CD4-positive, alpha-beta T cell treated with Interleukin-17A for 4 hours (primary cell): ENCODE measurements around the gene LRRC32.

Experiments used
- DNase-seq: peaks from one replicate; pipeline ENCODE4 v3.0.0-alpha.2; 2020; ENCODE audit warnings: mixed read lengths

The LRRC32 gene, protein sequence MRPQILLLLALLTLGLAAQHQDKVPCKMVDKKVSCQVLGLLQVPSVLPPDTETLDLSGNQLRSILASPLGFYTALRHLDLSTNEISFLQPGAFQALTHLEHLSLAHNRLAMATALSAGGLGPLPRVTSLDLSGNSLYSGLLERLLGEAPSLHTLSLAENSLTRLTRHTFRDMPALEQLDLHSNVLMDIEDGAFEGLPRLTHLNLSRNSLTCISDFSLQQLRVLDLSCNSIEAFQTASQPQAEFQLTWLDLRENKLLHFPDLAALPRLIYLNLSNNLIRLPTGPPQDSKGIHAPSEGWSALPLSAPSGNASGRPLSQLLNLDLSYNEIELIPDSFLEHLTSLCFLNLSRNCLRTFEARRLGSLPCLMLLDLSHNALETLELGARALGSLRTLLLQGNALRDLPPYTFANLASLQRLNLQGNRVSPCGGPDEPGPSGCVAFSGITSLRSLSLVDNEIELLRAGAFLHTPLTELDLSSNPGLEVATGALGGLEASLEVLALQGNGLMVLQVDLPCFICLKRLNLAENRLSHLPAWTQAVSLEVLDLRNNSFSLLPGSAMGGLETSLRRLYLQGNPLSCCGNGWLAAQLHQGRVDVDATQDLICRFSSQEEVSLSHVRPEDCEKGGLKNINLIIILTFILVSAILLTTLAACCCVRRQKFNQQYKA

DNA sequence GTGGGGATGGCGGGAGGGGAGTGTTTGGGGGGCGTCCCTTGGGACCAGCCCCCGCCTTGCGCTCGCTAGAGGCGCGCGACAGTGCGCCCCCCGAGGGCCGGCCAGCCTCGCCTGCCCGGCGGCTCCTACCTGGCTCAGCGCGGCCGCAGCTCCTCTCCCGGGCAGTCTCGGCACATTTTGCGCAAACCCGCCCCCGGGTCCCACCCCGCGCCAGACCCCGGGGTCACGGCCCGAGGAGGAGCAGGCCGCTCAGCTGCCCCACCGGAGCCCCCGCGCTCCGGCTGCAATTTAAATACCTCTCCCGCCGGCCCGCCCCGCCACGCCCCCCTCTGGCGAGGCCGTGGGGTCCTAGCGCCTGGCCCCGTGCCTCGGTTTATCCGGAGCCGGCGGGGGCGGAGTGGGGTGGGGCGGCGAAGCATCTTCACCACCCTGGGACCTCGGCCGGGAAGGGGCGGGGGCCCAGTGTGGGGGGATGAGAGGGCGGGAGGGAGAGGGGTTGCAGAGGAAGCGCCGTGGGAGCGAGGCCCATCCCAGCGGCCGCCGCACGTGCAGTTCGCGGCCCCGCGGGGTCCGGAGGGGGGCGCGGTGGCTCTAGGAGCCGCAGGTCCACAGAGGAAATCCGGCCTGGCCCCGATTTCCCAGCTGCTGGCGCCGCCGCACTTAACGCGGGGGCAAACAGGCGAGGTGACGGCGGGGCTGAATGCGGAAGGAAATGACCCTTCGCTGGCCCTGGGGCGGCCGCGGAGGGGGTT is at the start of gene LRRC32:
LRRC32 (minus strand) TSS at position 263 of the 752 bp plus-strand sequence. CDS start 4,793 bp downstream, outside the sequence.
- DNase-seq, result peak; percentile 37

DNA sequence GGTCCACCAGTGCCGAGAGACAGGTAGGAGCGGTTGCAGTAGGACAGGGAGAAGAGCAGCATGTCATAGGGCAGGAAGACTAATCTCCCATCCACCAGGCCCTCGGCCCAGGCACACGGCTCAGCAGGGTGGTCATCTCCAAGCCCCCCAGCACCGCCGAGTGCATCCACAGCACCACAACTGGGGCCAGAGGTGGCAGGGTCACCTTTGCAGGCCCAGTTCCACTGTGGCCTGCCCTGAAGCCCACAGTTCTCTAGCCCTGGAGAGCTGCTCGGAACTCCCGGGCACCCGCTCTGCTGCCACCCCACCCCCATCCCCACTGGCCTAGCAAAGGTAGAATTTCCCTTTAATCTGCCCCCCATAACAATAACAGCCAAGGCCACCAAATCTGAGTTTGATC is 49.1 kb upstream of the LRRC32 start:
- no peak for DNase-seq

DNA sequence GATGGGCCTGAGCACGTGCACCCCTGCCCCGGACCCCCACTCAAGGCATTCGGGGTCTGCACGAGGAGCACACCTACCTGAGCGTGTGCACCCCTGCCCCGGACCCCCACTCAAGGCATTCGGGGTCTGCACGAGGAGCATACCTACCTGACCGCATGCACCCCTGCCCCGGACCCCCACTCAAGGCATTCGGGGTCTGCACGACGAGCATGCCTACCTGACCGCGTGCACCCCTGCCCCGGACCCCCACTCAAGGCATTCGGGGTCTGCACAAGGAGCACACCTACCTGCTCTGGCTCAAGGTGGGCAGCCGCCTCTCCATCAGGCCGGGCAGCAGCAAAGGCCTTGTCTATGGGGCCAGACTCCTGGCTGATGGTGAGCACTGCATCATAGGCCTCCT is 48.7 kb upstream of the LRRC32 start:
- DNase-seq, result no peak

DNA sequence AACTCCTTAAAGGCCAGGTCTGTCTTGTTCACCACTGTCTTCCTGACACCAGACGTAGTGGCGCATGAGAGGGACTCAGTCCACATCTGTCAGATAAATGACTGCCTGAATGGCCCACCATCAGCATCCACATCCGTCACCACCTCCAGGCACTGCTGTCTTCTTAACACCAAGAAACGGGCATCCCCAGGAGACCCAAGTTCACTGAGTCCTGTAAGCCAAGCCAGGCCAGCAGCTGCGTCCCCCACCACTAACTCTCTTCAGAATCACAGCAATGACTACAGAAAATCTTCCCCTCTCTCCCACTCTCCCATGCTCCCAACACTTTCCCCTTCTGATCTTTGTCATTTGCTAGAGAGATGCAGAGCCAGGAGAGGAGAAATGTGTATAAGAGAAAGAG is 47.3 kb upstream of the LRRC32 start:
- DNase-seq, result no peak

DNA sequence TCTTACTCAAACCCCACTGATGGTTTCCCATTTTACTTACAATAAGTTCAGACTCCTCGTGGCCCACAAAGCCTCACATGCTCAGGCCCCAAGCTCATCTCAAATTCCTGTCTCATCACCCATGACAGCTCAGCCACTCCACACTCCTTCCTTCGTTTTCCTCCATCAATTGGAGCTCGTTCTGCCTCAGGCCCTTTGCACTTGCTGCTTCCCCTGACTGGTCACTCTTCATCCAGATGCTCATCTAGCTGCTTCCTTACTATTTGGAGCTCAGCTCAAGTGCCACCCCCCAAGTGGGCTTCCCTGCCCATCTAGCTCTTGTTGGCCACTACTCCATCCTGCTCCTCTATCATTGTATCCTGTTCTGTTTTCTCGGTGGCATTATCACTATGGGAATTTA is 46.8 kb upstream of the LRRC32 start:
- no peak for DNase-seq

DNA sequence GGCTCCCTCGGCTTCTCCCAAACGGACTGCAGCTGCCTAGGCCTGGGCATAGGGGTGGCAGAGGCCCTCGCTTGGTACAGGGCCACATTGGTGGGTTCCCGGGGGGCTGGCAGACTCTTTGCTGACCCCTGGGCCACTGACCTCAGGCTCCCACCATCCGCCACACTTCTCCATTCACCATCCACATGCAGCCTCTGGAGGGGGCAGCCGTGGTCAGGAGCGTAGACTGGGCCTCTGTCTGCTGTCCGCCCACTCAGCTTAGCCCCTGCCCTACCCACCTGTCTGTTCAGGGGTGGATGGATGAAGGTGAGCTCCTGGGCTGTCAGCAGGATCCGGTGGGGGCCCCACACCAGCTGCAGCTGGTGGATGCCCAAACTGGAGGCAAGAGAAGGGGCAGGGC is 45.7 kb upstream of the LRRC32 start:
- no peak for DNase-seq

DNA sequence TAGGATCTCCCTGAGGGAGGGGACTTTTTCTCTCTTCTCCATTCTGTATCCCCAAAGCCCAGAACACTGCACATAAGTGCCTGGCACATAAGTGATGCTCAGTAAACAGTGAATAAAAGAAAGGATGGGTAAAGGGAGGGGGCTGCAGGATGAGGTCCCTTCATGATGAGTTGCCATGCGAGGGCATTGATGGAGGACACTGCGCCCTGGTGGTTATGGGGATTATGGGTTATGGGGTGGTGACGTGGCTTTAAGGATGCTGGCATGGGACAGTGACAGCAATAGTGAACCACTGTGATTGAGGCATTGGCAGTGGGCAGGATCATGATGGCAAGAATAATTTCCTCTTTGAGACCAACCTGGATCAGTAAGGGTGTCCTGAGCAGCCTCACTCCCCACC is 43.9 kb upstream of the LRRC32 start:
- no peak for DNase-seq

DNA sequence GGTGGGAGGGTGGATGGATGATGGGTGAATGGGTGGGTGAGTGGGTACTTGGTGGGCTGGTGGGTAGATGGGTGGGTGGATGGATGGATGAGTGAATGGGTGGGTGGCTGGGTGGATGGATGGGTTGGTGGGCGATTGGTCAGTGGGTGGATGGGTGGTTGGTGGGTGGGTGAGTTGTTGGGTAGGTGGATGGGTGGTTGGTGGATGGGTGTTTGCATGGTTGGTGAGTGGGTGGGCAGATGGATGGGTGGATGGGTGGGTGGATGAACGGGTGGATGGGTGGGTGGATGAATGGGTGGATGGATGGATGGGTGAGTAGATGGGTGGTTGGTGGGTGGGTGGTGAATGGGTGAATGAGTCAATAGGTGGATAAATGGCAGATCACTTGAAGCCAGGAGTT is 43.0 kb upstream of the LRRC32 start:
- DNase-seq, result no peak

DNA sequence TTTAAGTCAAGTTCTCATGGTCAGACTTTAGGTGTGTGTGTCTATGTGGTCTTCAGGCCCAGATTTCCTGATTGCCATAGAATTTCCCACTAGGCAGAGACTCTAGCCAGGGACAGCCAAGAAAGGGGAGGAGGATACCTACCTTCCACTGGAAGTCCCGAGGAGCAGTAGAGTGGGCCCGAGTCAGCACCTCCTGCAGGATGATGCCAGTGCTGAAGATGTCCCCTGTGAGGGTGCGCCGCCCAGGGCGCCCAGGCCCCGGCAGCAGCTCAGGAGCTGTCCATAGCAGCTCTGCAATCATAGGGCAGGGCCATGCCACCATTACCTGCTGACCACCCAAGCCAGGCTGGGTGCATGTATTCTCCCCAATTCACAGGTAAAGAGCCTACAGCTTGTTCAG is 41.6 kb upstream of the LRRC32 start:
- no peak for DNase-seq

DNA sequence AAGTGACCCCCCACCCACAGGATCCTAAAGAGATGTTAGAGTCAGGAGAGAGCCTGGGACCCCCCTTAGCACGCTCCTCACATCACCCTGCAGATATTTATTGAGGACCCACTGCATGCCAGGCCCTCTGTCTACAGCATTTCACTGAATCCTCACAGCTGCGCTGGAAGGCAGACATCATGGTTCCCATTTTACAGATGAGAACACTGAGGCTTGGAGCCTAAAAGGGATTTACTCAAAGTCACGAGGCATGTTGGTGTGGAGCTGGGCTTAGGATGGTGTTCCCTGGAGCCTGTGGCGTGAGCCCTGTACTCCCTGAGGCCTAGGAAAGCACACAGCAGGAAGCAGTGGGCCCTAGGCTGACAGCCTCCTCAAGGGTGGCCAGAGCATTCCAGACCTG is 39.2 kb upstream of the LRRC32 start:
- no peak for DNase-seq

DNA sequence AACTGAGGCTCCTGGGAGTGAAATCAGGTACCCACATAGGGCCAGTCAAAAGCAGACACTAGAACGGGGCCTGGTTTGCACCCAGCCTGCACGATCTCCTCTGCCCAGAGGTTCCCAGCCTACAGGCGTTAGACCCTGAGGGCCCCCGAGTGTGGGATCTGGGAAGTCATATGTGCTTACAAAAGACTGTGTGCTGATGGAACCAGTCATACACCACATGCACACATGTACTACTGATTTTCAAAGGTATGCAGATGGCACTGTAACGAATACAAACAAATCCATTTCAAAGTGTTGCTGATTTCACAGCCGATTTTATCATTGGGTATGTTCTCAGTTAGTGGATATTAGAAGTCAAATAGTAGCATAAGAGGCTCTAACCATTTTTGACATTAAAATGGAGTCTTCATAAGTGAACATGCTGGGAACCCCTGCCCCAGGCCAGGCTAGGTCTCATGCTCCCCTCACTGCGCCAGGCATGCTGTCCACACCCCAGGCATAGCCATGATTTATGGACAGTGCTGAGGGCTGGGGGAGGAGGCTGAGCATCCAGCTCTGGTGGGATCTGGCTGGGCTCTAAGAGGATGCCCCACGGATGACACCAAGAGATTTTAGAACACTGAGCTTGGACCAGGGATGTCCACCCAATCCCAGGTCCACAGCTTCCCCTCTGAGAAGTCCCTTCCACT is 38.6 kb upstream of the LRRC32 start:
- no peak for DNase-seq

DNA sequence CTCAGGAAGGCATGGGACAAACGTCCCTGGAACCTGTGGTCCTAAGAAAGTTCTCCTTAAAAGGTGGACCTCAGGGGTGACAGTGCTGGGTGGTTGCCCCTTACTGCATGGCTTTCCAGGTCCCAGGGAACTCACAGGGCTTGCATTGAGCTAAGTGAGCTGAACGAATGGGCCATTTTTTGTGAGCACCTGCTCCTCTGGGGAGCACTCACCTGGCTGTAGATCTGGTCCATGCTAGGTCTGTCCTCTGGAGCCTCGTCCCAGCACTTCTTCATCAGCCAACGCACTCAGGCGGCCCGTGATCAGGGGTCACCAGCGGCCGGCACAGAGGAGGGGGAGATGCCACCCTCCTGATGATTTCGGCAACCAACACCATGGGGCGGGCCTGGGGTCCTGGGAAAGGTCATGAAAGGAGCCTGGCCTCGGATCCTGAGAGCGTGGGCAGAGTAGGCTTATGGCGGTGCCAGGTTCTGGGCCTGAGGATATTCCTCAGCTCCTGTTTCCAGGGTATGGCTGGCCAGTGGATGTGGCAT is 36.8 kb upstream of the LRRC32 start:
- DNase-seq, result no peak

DNA sequence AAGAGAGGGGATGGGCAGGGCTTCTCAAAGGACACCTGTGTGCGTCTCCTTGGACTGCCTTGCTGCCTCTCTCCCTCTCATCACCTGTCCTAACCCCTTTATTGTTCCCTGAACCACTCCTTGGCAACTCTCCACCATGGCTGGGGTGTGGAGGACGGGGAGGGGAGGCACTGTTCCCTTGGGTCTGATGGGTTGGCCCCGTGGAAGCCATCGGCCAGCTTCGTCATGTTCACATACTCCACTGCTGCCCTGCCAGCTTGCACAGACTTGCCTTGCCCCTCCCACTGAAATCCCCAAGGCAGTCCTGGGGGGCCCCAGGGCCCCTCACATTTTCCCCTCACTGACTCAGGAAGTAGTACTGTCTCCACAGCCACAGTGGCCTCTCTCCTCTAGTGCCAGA is 36.1 kb upstream of the LRRC32 start:
- no peak for DNase-seq

DNA sequence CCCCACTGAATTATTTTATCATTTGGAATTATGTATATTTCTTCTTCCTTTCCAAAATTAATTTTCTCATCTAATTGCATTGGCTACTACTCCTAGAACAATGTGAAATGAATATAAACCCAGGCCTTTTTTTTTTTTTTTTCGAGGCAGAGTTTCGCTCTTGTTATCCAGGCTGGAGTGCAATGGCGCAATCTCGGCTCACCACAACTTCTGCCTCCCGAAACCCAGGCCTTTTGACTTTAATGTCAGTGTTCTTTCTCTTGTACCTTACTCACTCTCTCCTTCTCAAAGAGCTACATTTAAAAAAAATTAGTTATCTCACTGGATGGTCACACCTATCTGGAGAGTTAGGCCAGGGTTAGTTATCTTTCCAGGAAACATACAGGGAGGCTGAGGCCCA is 35.3 kb upstream of the LRRC32 start:
- DNase-seq, result no peak

DNA sequence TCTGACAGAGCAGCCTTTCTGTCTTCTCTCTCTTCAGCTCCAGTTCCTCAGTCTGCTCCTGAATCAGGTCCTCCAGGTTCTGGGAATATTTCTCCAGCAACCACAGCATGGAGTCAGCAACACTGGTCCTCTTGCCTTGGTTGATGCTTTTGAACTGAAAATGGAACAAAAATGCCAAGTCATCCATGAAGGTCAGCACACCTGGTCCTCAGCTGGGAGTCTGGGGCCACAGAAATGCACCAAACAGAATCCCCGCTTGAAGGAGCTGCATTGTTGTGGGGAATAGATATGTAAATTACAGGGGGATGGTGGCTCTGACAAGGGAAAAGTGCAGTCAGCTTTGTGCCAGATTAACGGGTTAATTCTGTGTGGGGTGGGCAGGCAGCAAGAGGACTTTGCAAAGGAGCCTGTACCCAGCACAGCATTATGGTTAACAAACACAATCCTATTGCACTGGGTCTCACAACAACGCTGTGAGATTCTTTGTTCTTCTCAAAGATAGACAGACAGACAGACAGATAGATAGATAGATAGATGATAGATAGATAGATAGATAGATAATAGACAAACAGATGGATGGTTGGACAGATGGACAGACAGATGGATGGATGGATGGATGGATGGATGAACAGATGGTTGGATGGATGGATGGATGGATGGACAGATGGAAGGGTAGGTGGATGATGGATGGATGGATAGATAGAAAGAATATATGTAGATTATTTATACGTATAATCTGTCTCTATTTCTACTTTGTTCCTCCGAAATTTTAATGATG is 33.8 kb upstream of the LRRC32 start:
- DNase-seq, result no peak

DNA sequence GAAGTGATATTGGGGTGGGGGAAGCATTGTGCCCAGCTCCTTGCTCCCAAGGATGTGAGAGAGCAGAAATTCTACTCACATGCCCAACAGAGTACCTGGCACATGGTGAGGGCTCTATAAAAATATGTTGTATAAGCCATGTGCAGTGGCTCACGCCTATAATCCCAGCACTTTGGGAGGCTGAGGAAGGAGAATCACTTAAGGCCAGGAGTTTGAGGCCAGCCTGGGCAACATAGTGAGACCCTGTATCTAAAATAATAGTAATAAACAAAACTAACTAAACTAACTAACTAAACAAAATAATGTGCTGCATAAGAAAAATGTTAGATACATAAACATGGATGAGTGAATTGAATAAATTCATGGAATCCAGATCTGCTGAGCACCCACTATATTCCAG is 33.2 kb upstream of the LRRC32 start:
- no peak for DNase-seq

DNA sequence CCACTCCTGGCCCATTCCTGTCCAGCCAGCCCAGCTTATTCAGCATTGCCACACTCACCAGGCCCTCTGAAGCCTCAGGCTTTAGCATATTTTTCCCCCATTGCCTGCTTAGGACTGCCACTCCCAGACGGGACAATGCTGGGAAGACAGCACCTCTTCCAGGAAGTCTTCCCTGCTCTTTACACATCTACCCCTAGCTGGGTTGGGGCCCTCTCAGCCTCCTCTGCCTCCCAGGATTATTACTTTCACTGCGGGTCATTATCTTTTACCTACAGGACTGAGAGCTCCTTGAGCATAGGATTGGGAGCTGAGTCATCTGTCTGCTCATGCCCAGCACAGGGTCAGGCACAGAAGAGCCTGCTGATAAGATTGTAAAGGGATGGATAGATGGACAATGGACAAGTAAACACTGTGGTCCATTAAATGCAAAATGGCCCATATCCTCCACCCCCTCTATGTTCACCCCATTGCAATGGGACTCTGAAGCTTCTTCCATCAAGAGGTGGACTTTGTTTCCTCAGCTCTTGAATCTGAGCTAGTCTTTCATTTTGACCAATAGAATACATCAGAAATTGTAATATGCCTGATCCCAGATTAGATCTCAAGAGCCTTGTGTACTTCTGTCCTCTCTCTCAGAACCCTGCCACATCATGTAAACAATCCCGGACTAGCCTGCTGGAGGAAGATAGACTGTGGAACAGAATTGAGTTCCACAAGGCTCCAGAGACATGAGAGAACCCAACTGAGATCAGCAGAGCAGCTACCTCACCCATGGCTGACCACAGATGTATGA is 32.0 kb upstream of the LRRC32 start:
- no peak for DNase-seq

DNA sequence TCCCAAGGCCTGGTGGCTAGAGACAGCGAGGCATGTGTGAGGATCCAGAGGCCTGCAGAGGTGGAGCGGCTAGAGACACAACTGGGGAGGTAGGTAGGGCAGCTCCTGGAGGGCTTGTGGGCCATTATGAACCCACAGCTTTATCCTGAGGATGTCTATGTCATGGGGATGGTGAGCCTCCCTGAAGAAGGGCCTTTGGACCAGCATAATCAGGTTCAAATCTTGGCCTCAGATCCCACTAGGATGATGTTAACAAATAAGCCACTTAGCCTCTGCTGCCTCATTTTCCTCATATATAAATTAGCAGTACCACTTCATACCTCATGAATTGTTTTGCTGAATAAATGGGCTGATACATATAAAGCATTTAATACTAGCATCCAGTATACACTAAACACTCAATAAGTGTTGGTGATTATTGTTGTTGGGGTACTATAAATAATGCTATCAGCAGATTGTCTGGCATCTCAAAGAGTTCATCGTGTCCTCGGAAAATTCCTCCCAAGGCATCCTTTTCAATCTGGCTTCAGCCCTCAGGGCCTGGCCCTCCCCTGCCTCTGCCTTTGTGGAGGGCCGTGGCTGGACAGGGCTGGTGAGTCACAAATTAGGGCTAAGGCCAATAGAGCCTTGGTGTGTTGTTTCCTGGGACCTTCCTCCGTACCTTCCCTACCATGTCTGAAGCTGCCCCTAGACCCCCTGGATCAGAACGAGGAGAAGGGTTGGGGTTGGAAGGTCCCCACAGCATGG is 30.9 kb upstream of the LRRC32 start:
- DNase-seq, result no peak

DNA sequence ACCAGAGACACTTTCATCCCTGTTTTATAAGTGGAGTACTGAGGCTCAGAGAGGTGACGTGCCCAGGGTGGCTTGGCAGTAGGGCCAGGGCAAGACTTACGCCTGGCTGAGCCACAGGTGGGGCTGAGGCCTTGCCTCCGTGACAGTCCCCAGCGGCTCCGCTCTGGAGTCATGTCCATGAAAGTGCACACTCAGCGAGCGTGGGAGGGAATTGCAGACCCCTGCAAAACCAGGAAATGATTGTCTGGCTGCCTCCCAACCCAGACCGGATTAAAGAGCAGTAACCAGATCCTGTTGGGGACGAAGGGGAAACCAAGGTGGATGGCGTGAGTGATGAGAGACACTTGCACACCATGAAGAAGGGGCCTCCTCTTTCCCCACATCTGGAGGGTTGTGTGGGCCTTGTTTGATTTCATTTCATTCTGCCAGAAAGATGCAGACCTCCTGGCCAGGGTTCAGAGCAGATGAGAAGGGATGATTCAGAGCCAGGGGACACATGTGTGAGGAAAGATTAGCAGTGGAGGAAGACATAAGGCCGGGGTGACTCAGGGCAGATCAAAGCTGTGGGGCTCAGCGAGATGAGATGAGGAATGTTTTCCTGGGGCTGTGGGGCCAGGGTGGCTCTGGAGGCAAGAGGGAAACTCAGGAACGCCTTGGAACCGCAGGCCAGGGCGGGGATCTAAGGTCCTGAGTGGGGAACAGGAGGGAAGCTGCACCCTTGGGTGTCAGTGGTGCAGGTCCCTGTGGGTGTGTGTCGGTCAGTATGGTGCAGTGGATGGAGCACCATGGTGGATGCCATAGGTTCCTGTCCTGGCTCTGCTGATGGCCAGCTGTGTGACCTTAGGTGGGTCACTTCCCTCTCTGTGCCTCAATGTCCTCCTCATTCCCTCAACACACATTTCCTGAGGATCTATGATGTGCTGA is 29.9 kb upstream of the LRRC32 start:
- DNase-seq, result no peak
